ENCODE data around the gene DAD1.
A peak's percentile ranks its signal among the peaks of the same experiment; 100 is the strongest.
"Not testable (repeated sequence)": the region's sequence is repeated elsewhere in the genome, so short reads cannot be mapped to it uniquely, and the experiment has no call there.

DAD1 gene

GRCh38 chr14:22549981-22550673 is 38.9 kb downstream of the DAD1 start:
- peak; percentile 86 for DNase-seq

- no peak for DNase-seq
Observed at GRCh38 chr14:22549324-22549962, 39.6 kb downstream of the DAD1 start.

GRCh38 chr14:22547948-22548750 is 40.9 kb downstream of the DAD1 start:
- peak; percentile 17 for DNase-seq

GRCh38 chr14:22547313-22547947 is 41.6 kb downstream of the DAD1 start:
- no peak for DNase-seq

GRCh38 chr14:22546722-22547071 is 42.3 kb downstream of the DAD1 start:
- no peak for DNase-seq

GRCh38 chr14:22545842-22546721 is 42.9 kb downstream of the DAD1 start:
- DNase-seq: peak; percentile 88

GRCh38 chr14:22544881-22545420 is 44.1 kb downstream of the DAD1 start:
- no peak for DNase-seq

GRCh38 chr14:22544406-22544805 is 44.6 kb downstream of the DAD1 start:
- DNase-seq: no peak

GRCh38 chr14:22543570-22544357 is 45.3 kb downstream of the DAD1 start:
- DNase-seq: not testable (repeated sequence)

GRCh38 chr14:22542360-22542759 is 46.7 kb downstream of the DAD1 start:
- DNase-seq: no peak

- no peak for DNase-seq
Observed at GRCh38 chr14:22541721-22542120, 47.3 kb downstream of the DAD1 start.

- no peak for DNase-seq
Observed at GRCh38 chr14:22540811-22541360, 48.1 kb downstream of the DAD1 start.

- DNase-seq: peak; percentile 26
Observed at GRCh38 chr14:22540293-22540692, 48.7 kb downstream of the DAD1 start.

- no peak for DNase-seq
Observed at GRCh38 chr14:22539831-22540230, 49.2 kb downstream of the DAD1 start.

- DNase-seq: no peak
Observed at GRCh38 chr14:22538671-22539228, 50.3 kb downstream of the DAD1 start.

GRCh38 chr14:22537436-22538310 is 51.4 kb downstream of the DAD1 start:
- DNase-seq: no peak

- DNase-seq: peak; percentile 97
Observed at GRCh38 chr14:22536853-22537338, 52.1 kb downstream of the DAD1 start.

GRCh38 chr14:22535916-22536315 is 53.1 kb downstream of the DAD1 start:
- DNase-seq: no peak

- DNase-seq: no peak
Observed at GRCh38 chr14:22535126-22535525, 53.9 kb downstream of the DAD1 start.
